ENCODE results near the gene EYA3.

EYA3 gene, protein sequence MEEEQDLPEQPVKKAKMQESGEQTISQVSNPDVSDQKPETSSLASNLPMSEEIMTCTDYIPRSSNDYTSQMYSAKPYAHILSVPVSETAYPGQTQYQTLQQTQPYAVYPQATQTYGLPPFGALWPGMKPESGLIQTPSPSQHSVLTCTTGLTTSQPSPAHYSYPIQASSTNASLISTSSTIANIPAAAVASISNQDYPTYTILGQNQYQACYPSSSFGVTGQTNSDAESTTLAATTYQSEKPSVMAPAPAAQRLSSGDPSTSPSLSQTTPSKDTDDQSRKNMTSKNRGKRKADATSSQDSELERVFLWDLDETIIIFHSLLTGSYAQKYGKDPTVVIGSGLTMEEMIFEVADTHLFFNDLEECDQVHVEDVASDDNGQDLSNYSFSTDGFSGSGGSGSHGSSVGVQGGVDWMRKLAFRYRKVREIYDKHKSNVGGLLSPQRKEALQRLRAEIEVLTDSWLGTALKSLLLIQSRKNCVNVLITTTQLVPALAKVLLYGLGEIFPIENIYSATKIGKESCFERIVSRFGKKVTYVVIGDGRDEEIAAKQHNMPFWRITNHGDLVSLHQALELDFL

GRCh38 chr1:28088168-28088961 lies at the start of gene EYA3:
Gene EYA3 (minus strand): TSS chr1:28088610. CDS start chr1:28058026, 30,584 bp downstream.
- DNase-seq (ENCODE audit: low read depth) = peak; percentile 99

- DNase-seq (ENCODE audit: low read depth) = no peak
Observed at GRCh38 chr1:28136922-28137613, 48.7 kb upstream of the EYA3 start.

- DNase-seq (ENCODE audit: low read depth) = no peak
Observed at GRCh38 chr1:28136169-28136921, 47.9 kb upstream of the EYA3 start.

GRCh38 chr1:28135371-28136168 lies 47.2 kb upstream of the EYA3 start:
- no peak for DNase-seq (ENCODE audit: low read depth)

- DNase-seq (ENCODE audit: low read depth) = no peak
Observed at GRCh38 chr1:28134651-28135207, 46.3 kb upstream of the EYA3 start.

DNA sequence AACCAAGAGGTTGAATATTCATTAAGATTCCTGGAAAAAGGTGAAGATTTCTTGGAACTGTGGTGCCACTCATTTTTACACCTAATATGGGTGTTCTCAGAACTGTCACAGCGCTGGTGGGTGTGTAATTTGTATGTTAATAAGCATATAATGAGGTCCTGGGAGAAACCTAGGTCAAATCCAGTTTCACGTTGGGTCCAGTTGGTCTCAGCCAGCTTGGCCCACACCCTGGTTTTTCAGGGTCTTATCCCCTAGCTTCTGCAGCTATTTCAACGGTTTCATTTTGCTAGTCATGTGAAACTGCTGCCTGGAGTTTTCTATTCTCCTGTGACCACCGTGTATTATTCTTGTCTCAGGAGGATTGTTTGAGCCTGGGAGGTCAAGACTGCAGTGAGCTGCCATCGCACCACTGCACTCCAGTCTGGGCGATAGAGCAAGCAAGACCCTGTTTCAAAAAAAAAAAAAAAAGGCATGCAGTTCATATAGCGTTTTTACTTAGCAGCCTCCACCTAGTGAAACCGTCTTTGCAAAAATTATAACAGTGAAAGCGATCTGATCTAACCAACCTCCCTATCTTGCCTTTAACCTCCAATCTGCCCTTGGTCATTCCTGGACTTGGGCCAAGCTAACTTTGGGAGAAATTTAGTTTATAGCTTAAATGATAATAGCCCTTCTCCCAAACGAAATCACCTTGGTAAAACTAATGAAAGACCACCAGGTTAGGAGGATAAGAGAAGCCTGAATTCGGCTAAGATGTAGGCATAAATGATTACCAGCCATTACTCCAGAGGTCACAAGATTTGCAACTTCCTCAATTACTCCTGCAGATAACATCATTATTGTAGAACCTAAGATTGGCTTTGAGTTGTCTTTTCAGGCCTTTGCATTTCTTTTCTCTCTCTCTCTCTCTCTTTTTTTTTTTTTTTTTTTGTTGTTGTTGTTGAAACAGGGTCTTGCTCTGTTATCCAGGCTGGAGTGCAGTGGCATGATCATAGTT lies 44.1 kb upstream of the EYA3 start:
- no peak for DNase-seq (ENCODE audit: low read depth)

- no peak for DNase-seq (ENCODE audit: low read depth)
Observed at GRCh38 chr1:28130901-28131300, 42.5 kb upstream of the EYA3 start.

DNA sequence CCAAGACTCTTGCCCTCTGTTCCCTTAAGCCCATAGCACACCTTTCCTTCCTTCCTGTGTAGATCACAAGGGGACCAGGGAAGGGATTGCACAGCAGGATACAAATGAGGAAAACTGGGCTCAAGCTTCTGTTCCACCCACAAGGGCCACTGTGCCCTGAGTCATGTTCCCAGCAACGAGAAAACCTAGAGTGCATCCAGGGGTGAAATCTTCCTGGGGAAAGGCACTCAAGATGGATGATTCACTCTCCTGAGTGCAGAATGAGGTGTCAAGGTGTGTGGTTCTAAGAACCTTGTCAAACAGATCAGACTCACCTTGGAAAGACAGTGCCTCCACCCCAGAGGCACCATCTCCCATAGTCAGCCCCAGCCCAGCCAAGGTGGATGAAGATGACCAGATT lies 40.7 kb upstream of the EYA3 start:
- DNase-seq (ENCODE audit: low read depth) = no peak

GRCh38 chr1:28127617-28128257 lies 39.3 kb upstream of the EYA3 start:
- DNase-seq (ENCODE audit: low read depth) = no peak

GRCh38 chr1:28126783-28127490 lies 38.5 kb upstream of the EYA3 start:
- DNase-seq (ENCODE audit: low read depth) = no peak

DNA sequence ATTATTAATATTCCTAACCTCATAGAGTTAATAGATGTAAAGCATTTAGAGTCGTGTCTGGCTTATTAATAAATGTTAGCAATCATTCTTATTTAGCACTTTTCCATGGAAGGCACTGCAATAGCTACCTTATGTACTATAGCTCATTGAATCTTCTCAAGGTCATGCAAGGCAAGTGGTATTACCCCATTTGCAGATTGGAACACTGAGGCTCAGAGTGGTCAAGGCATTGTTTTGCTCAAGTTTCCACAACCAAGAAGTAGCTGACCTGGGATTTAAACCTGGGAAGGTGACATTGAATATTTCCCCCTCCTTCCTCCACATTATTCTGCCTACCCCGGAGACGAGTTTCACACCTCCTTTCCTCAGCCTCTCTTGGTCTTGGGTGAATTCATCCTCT lies 37.8 kb upstream of the EYA3 start:
- no peak for DNase-seq (ENCODE audit: low read depth)

DNA sequence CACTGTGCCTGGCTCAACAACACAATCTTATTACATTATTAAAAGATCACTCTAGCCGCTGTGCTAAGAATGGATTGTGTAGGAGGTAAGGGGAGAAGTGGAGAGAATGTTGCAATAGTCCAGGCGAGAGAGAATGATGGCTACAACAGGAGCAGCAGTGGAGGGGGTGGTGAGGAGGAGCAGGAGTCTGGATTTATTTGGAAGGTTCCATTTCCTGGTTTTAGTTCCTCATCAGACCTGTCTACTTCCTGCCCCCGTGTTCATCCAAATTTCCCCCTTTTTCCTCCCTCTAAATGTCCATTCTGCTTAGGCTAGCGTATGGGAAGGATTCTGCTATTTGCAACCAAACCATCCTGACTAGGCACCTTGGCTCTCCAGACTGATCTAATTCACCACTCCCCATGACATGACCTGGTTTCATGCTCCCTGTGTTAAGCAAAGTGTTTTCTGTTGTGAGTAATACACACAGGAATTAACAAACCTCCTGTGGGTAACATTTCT lies 35.1 kb upstream of the EYA3 start:
- DNase-seq (ENCODE audit: low read depth) = no peak

DNA sequence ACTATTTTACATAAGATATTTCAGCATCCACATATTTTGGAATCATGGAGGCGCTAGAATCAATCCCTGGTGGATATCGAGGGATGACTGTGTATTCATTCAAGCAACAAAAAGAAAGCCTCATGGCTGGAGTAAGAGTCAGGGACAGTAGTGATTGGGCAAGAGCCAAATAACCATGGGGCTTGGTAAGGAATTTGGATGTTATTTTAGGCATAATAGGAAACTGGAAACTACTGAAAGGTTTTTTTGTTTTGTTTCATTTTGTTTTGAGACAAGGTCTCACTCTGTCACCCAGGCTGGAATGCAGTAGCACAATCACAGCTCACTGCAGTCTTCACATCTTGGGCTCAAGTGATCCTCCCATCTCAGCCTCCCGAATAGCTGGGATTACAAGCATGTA lies 33.8 kb upstream of the EYA3 start:
- DNase-seq (ENCODE audit: low read depth) = no peak

DNA sequence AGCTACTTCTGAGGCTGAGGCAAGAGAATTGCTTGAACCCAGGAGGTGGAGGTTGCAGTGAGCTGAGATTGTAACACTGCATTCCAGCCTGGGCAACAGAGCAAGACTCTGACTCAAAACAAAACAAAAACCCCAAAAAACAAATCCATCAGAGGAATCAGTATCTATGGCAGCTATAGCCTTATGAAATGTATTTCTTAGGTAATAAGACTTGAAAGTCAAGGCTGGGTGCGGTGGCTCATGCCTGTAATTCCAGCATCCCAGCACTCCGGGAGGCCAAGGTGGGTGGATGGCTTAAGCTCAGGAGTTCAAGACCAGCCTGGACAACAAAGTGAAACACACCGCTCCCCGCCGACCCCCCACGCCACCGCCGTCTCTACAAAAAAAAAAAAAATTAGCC lies 31.1 kb upstream of the EYA3 start:
- no peak for DNase-seq (ENCODE audit: low read depth)

DNA sequence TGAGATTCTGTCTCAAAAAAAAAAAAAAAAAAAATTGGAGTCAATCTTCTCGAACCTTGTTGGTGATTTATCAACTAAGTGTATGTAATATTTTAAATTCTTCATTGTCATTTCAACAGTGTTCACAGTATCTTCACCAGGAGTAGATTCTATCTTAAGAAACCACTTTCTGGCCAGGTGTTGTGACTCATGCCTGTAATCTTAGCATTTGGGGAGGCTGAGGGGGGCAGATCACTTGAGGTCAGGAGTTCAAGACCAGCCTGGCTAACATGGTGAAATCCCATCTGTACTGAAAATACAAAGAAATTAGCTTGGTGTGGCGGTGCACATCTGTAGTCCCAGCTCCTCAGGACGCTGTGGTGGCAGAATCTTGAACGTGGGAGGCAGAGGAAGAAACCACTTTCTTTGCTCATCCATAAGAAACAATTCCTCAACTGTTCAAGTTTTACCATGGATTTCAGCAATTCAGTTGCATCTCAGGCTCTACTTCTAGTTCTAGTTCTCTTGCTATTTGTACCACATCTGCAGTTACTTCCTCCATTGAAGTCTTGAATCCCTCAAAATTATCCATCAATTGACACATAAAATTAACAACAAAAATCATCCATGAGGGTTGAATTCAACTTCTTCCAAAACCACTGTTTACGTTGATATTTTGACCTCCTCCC lies 30.4 kb upstream of the EYA3 start:
- DNase-seq (ENCODE audit: low read depth) = no peak

GRCh38 chr1:28115267-28115666 lies 26.9 kb upstream of the EYA3 start:
- no peak for DNase-seq (ENCODE audit: low read depth)

- no peak for DNase-seq (ENCODE audit: low read depth)
Observed at GRCh38 chr1:28114844-28115243, 26.4 kb upstream of the EYA3 start.
